Endothelial cell of umbilical vein (primary cell): Measurements from ENCODE around the gene LRP10. TPM values are rescaled to one million over a fixed set of nuclear protein-coding genes. Genes with fewer than 3 reads are reported as not detected.

ENCODE experiments used
- BruUV-seq: library from RNA; stranded (reverse); fragments of 400-500 nt; replicated peaks from 2 replicates; lab custom pipeline; 2021; lab: Mats Ljungman, UMichigan
- CTCF ChIA-PET: fragments of 300-600, 350-600 bp; sonication (Branson Sonifier 250); formaldehyde crosslinking; loops from one replicate; lab custom pipeline; 2021; ENCODE audit warnings: antibody characterized with exemption, inconsistent platforms; lab: Charles Lee
- POLR2A ChIA-PET: fragments of 300-600, 350-600 bp; sonication (Branson Sonifier 250); formaldehyde crosslinking; loops from one replicate; lab custom pipeline; 2021; ENCODE audit warnings: antibody characterized with exemption, inconsistent platforms; lab: Charles Lee
- DNase-seq: peaks from one replicate; pipeline ENCODE4 v3.0.0-alpha.2; 2011; ENCODE audit warnings: low read depth, low spot score
- FAIRE-seq: peaks from 2 replicates; lab custom pipeline; 2011; peaks lifted over from hg19 to GRCh38; lab: Jason Lieb, UNC
- H2AFZ ChIP-seq: 2 replicates; pipeline ENCODE4 v1.6.0; 2012; ENCODE audit warnings: low read depth, low read length, control low read depth, inconsistent platforms
- H3K27ac ChIP-seq: 2 replicates; pipeline ENCODE4 v1.5.1; 2011; ENCODE audit warnings: low read depth, mild to moderate bottlenecking, control low read depth, low read length, moderate library complexity; ENCODE audit not compliant: insufficient read depth
- H3K27me3 ChIP-seq, 2 experiments: 2 replicates each; pipeline versions ENCODE4 v1.6.0 to v1.6.1; 2011; ENCODE audit warnings: low read length in 2 of 2, mixed read lengths in 1 of 2; ENCODE audit not compliant: control insufficient read depth in 2 of 2, insufficient read depth in 2 of 2
- H3K36me3 ChIP-seq, 2 experiments: 2 replicates in 1 of 2; 3 replicates in 1 of 2; pipeline ENCODE4 v1.5.1; 2011; ENCODE audit warnings: low read length in 2 of 2, mild to moderate bottlenecking in 1 of 2, moderate library complexity in 1 of 2; ENCODE audit not compliant: control insufficient read depth in 2 of 2, insufficient read depth in 2 of 2; ENCODE audit errors: extremely low read depth in 1 of 2
- H3K4me1 ChIP-seq: 3 replicates; pipeline ENCODE4 v1.5.1; 2011; ENCODE audit warnings: mild to moderate bottlenecking, low read length; ENCODE audit not compliant: control insufficient read depth, insufficient read depth; ENCODE audit errors: extremely low read depth
- H3K4me2 ChIP-seq: 2 replicates; pipeline ENCODE4 v1.6.1; 2011; ENCODE audit warnings: low read length, control low read depth, mixed read lengths; ENCODE audit not compliant: insufficient read depth
- H3K4me3 ChIP-seq, 3 experiments: fragments of 200-600 bp in 1 of 3; sonication (generic), shearing (Covaris generic) in 1 of 3; replicated peaks in 1 of 3; 2 replicates each; pipeline ENCODE4 v1.5.1; 2011 to 2016; ENCODE audit warnings: control low read depth in 3 of 3, low read length in 3 of 3, mild to moderate bottlenecking in 2 of 3, inconsistent platforms in 1 of 3, low read depth in 1 of 3, moderate library complexity in 1 of 3; ENCODE audit not compliant: insufficient read depth in 1 of 3
- H3K79me2 ChIP-seq: 2 replicates; pipeline ENCODE4 v1.6.0; 2012; ENCODE audit warnings: low read length, inconsistent platforms; ENCODE audit not compliant: control insufficient read depth, insufficient read depth
- H3K9ac ChIP-seq: replicated peaks from 2 replicates; pipeline ENCODE3; 2011; ENCODE audit warnings: low read length, control low read depth; ENCODE audit not compliant: insufficient read depth; ENCODE audit errors: extremely low read depth
- H3K9me1 ChIP-seq: replicated peaks from 3 replicates; pipeline ENCODE4 v1.6.0; 2011; ENCODE audit warnings: mild to moderate bottlenecking, low read length; ENCODE audit not compliant: control insufficient read depth, insufficient read depth; ENCODE audit errors: extremely low read depth
- H3K9me3 ChIP-seq: replicated peaks from 2 replicates; pipeline ENCODE4 v1.5.1; 2012; ENCODE audit warnings: low read length, inconsistent platforms; ENCODE audit not compliant: control insufficient read depth, insufficient read depth
- H4K20me1 ChIP-seq: replicated peaks from 2 replicates; pipeline ENCODE3; 2011; ENCODE audit warnings: mild to moderate bottlenecking, low read length; ENCODE audit not compliant: control insufficient read depth, insufficient read depth; ENCODE audit errors: extremely low read depth
- CTCF ChIP-seq, 2 donors: IDR thresholded peaks; 1 replicate in 1 of 2; 2 replicates in 1 of 2; pipeline ENCODE4 v1.5.1; 2011; ENCODE audit warnings: low read length in 2 of 2, mild to moderate bottlenecking in 2 of 2, moderate library complexity in 2 of 2, control low read depth in 1 of 2, inconsistent platforms in 1 of 2, low read depth in 1 of 2; ENCODE audit not compliant: insufficient read depth in 1 of 2; ENCODE audit errors: extremely low read depth in 1 of 2
- EZH2 ChIP-seq: IDR thresholded peaks from 2 replicates; pipeline ENCODE4 v1.6.1; 2012; ENCODE audit warnings: borderline replicate concordance, low read depth, mild to moderate bottlenecking, moderate library complexity, low read length, inconsistent platforms; ENCODE audit not compliant: severe bottlenecking
- FOS ChIP-seq: IDR thresholded peaks from 2 replicates; pipeline ENCODE4 v1.6.1; 2011; ENCODE audit warnings: mild to moderate bottlenecking, low read length, moderate library complexity, borderline replicate concordance; ENCODE audit not compliant: insufficient read depth
- GATA2 ChIP-seq: IDR thresholded peaks from 2 replicates; pipeline ENCODE4 v1.7.0; 2011; ENCODE audit warnings: low read depth, mild to moderate bottlenecking, moderate library complexity, mixed read lengths, low read length; ENCODE audit not compliant: insufficient read length, insufficient read depth
- JUN ChIP-seq: IDR thresholded peaks from 2 replicates; pipeline ENCODE4 v1.6.1; 2011; ENCODE audit warnings: borderline replicate concordance, low read depth; ENCODE audit not compliant: insufficient read length, insufficient read depth
- MYC ChIP-seq: IDR thresholded peaks from one replicate; pipeline ENCODE4 v1.6.1; 2011; ENCODE audit warnings: mild to moderate bottlenecking, low read depth, low read length
- POLR2A ChIP-seq: IDR thresholded peaks from 2 replicates; pipeline ENCODE4 v1.6.1; 2012; ENCODE audit warnings: low read depth, mild to moderate bottlenecking, control low read depth, low read length
- POLR2AphosphoS5 ChIP-seq: IDR thresholded peaks from 2 replicates; pipeline ENCODE4 v1.6.1; 2012; ENCODE audit warnings: low read depth, mild to moderate bottlenecking, control low read depth, low read length, moderate library complexity; ENCODE audit not compliant: insufficient read depth
- dilution Hi-C: fragments of 300-500 bp; cut with MboI; formaldehyde crosslinking; loops from one replicate; pipeline ENCODE4 v1.15.0; 2019; ENCODE audit warnings: low sequenced_read_pairs; ENCODE audit not compliant: extremely low pct_ligation_motif_present
- intact Hi-C: fragments of 100-400 bp; cut with micrococcal nuclease; formaldehyde crosslinking; loops from one replicate; pipeline ENCODE4 v1.10.0; 2022
- polyA plus RNA-seq, 4 experiments: library from polyadenylated mRNA; depleted of rRNA in 3 of 4; stranded (reverse) in 3 of 4; unstranded in 1 of 4; fragments of >200 nt; gene quantifications; 2 replicates each; pipeline versions ENCODE4 v1.2.1 to v1.2.3, GENCODE V29; 2011 to 2012; ENCODE audit warnings: missing spikeins in 1 of 4
- total RNA-seq: library from RNA; stranded (reverse); gene quantifications from 2 replicates; pipeline ENCODE4 v1.2.3, GENCODE V29; 2021
- TF ChIP-seq, protein P1 (sequence below): IDR thresholded peaks from 2 replicates; pipeline ENCODE4 v1.6.1; 2011; ENCODE audit not compliant: insufficient read depth, insufficient read length

LRP10 gene
- total and polyA plus RNA-seq, 2 donors (not counting 3 experiments of a cell fraction or from before 2014, with no cell fraction given): 123 to 157 TPM

GRCh38 chr14:22836301-22837113 lies 35.0 kb upstream of the LRP10 start, which contains the start of gene MMP14:
TSS of gene MMP14 (plus strand) at chr14:22836585. CDS start at chr14:22836818, 233 bp downstream.
- Histone ChIP-seq H3K9me3 (no peaks in the 10 kb centered on the region), H2AFZ (no peak within 1 kb of the TSS), H3K27me3 (no peaks in the 10 kb centered on the region), H3K79me2 (peaks cover 56% of the 10 kb centered on the region), H3K4me1 (peaks cover 32% of the 10 kb centered on the region), H3K9me1 (no peaks in the 10 kb centered on the region), H3K27ac (peak within 1 kb of the TSS; percentile 84), H3K36me3 (peaks cover 3 to 16% of the 10 kb centered on the region in 2 experiments), H3K9ac (peak within 1 kb of the TSS; percentile 97), H3K4me2 (peak within 1 kb of the TSS; percentile 79), H4K20me1 (no peaks in the 10 kb centered on the region), H3K4me3 (peak within 1 kb of the TSS; percentile 75 to 94 (median 86))
- CTCF ChIA-PET: interaction anchor here (1.0 to 12.5 kb wide), 17 partner anchors 13 to 279 kb away, joined by 3 to 214 read pairs (median 5); partner anchors contain the start of gene LRP10
- DNase-seq (peak; percentile 92), FAIRE-seq (peak; percentile 90)
- POLR2A ChIA-PET: interaction anchor here (1.1 to 2.0 kb wide), 2 partner anchors 13 to 15 kb away, joined by 7 to 9 read pairs; no protein-coding TSS in a partner anchor
- intact Hi-C loops: loop anchor here (1.0 to 5.0 kb wide), 6 partner anchors 13 to 279 kb away; no protein-coding TSS in a partner anchor
- TF ChIP-seq POLR2AphosphoS5 (peak; percentile 87), FOS (no peak), EZH2 (no peak), MYC (no peak), CTCF (IDR thresholded peaks at IDR 0.05; ENCODE audit: extremely low read depth in 1 of 2, insufficient read depth in 1 of 2, low read depth in 1 of 2, low read length in 2 of 2) (peak; percentile 26 to 54), POLR2A (peak; percentile 95), JUN (no peak), GATA2 (no peak)
- TF ChIP-seq, protein P1, sequence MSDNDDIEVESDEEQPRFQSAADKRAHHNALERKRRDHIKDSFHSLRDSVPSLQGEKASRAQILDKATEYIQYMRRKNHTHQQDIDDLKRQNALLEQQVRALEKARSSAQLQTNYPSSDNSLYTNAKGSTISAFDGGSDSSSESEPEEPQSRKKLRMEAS: no peak
- TSS peak; percentile 73 for BruUV-seq
- dilution Hi-C loops: no loop called here
